Measurements from ENCODE around the gene LAPTM5. TPM values are rescaled to one million over a fixed set of nuclear protein-coding genes. Genes with fewer than 3 reads are reported as not detected.
A peak's percentile ranks its signal among the peaks of the same experiment; 100 is the strongest.

LAPTM5 gene
- total RNA-seq, 1 experiment from 2014 or later: 1.5 TPM

- RAD21 ChIA-PET (ENCODE audit: low non-redundant PET in 1 of 2, low total read pairs in 2 of 2, uncharacterized antibody in 2 of 2, unreplicated experiment in 2 of 2): interaction anchor here in 1 of 2 experiments (0.6 kb wide), 1 partner anchor 9 kb away, joined by 4 read pairs; no protein-coding TSS in a partner anchor
- CTCF ChIA-PET: interaction anchor here (1.3 to 6.3 kb wide), 6 partner anchors 15 to 146 kb away, joined by 5 to 95 read pairs (median 12); no protein-coding TSS in a partner anchor
These were observed 24.3 kb upstream of the LAPTM5 start for GRCh38 chr1:30781906-30782305.

More at GRCh38 chr1:30781906-30782305, 24.3 kb upstream of the LAPTM5 start:
- Histone ChIP-seq H3K79me2 (ENCODE audit: insufficient read depth, low read length) (no peaks in the 10 kb centered on the region), H3K4me2 (ENCODE audit: low read length) (no peak overlapping the region), H3K4me3 (replicated peaks in 1 of 2; ENCODE audit: low read depth in 1 of 2, low read length in 2 of 2) (no peak overlapping the region), H3K9ac (ENCODE audit: low read length) (no peak overlapping the region), H3K27me3 (ENCODE audit: insufficient read depth, low read length) (no peaks in the 10 kb centered on the region), H3K9me2 (ENCODE audit: insufficient read depth) (no peaks in the 10 kb centered on the region), H3K9me3 (ENCODE audit: control insufficient read depth in 1 of 2, insufficient read depth in 1 of 2, low read depth in 1 of 2, low read length in 2 of 2) (no peaks in the 10 kb centered on the region), H4K20me1 (ENCODE audit: insufficient read depth) (no peaks in the 10 kb centered on the region), H3K27ac (ENCODE audit: low read depth, low read length) (no peak overlapping the region), H2AFZ (ENCODE audit: low read depth, low read length, poor library complexity, severe bottlenecking) (peak overlapping the region; percentile 35), H3K36me3 (ENCODE audit: control insufficient read depth in 1 of 2, insufficient read depth in 2 of 2, low read length in 2 of 2) (no peaks in the 10 kb centered on the region), H3K4me1 (ENCODE audit: control insufficient read depth in 1 of 2, insufficient read depth in 2 of 2, low read length in 2 of 2) (peaks cover 14 to 42% of the 10 kb centered on the region in 2 experiments; a peak in 3 of 4 replicates)
- ATAC-seq: peak; percentile 1; the same call in 1 of the 2 replicates
- POLR2A ChIA-PET: interaction anchor here (1.3 to 2.0 kb wide), 2 partner anchors 63 to 128 kb away, joined by 10 to 11 read pairs; no protein-coding TSS in a partner anchor
- no TSS peak for BruUV-seq (replicated peaks)
- TF ChIP-seq SIN3A (IDR thresholded peaks at IDR 0.05; ENCODE audit: low read depth) (no peak), JUND (IDR thresholded peaks at IDR 0.05) (no peak), ZBTB33 (IDR thresholded peaks at IDR 0.05; ENCODE audit: extremely low read depth, insufficient replicate concordance, low read length) (no peak), EGR1 (IDR thresholded peaks at IDR 0.05; ENCODE audit: low read depth) (no peak), MAX (IDR thresholded peaks at IDR 0.05) (no peak)
- intact Hi-C loops (cut with micrococcal nuclease): loop anchor here (1.0 to 5.0 kb wide), 2 partner anchors 129 to 145 kb away; no protein-coding TSS in a partner anchor
- DNase-seq (ENCODE audit: low read depth, low spot score): no peak

Data from HCT116 (cell line).